ENCODE results near the gene MAP3K12. TPM values are rescaled to one million over a fixed set of nuclear protein-coding genes. Genes with fewer than 3 reads are reported as not detected.

The MAP3K12 gene
- total and polyA plus RNA-seq, 2 of the 13 experiments (the other 11 are each of a cell fraction or from before 2014, with no cell fraction given), result 0.20 to 1.1 TPM

- TF ChIP-seq E2F5 (CRISPR knock-in tag; conservative IDR thresholded peaks at IDR 0.05), result no peak
- TF ChIP-seq GRHL1 (CRISPR knock-in tag; conservative IDR thresholded peaks at IDR 0.05), result no peak
- peak; percentile 61; the same call in 1 of the 2 replicates for TF ChIP-seq BORCS8-MEF2B (CRISPR knock-in tag; IDR thresholded peaks at IDR 0.05)
- TF ChIP-seq ZNF589 (CRISPR knock-in tag; conservative IDR thresholded peaks at IDR 0.05), result no peak
- TF ChIP-seq ARID4A (CRISPR knock-in tag; IDR thresholded peaks at IDR 0.05; ENCODE audit: borderline replicate concordance), result no peak
- peak; percentile 34; the same call in 1 of the 2 replicates for TF ChIP-seq YEATS2 (CRISPR knock-in tag; IDR thresholded peaks at IDR 0.05; ENCODE audit: borderline replicate concordance)
- TF ChIP-seq ZBTB38 (CRISPR knock-in tag; IDR thresholded peaks at IDR 0.05), result peak; percentile 18; the same call in 1 of the 2 replicates
- TF ChIP-seq SMAD9 (CRISPR knock-in tag; IDR thresholded peaks at IDR 0.05), result no peak
- no peak for TF ChIP-seq MYPOP (CRISPR knock-in tag; IDR thresholded peaks at IDR 0.05)
- no peak for TF ChIP-seq RARA (CRISPR knock-in tag; IDR thresholded peaks at IDR 0.05)
- TF ChIP-seq XRCC5 (optimal IDR thresholded peaks at IDR 0.05; ENCODE audit: low read length), result peak; percentile 81
- no peak for TF ChIP-seq ZNF567 (CRISPR knock-in tag; IDR thresholded peaks at IDR 0.05; ENCODE audit: borderline replicate concordance)
- no peak for TF ChIP-seq ZBTB4 (CRISPR knock-in tag; IDR thresholded peaks at IDR 0.05; ENCODE audit: borderline replicate concordance)
Measured at GRCh38 chr12:53508534-53509170, 9.4 kb upstream of the MAP3K12 start (continued).

Measured in HepG2 (cell line).